ENCODE measurements around the gene SDC3. TPM values are rescaled to one million over a fixed set of nuclear protein-coding genes. Genes with fewer than 3 reads are reported as not detected.
"Not testable (repeated sequence)": the region's sequence is repeated elsewhere in the genome, so short reads cannot be mapped to it uniquely, and the experiment has no call there.

The SDC3 gene, protein sequence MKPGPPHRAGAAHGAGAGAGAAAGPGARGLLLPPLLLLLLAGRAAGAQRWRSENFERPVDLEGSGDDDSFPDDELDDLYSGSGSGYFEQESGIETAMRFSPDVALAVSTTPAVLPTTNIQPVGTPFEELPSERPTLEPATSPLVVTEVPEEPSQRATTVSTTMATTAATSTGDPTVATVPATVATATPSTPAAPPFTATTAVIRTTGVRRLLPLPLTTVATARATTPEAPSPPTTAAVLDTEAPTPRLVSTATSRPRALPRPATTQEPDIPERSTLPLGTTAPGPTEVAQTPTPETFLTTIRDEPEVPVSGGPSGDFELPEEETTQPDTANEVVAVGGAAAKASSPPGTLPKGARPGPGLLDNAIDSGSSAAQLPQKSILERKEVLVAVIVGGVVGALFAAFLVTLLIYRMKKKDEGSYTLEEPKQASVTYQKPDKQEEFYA
- 66.1 TPM for total RNA-seq

DNA sequence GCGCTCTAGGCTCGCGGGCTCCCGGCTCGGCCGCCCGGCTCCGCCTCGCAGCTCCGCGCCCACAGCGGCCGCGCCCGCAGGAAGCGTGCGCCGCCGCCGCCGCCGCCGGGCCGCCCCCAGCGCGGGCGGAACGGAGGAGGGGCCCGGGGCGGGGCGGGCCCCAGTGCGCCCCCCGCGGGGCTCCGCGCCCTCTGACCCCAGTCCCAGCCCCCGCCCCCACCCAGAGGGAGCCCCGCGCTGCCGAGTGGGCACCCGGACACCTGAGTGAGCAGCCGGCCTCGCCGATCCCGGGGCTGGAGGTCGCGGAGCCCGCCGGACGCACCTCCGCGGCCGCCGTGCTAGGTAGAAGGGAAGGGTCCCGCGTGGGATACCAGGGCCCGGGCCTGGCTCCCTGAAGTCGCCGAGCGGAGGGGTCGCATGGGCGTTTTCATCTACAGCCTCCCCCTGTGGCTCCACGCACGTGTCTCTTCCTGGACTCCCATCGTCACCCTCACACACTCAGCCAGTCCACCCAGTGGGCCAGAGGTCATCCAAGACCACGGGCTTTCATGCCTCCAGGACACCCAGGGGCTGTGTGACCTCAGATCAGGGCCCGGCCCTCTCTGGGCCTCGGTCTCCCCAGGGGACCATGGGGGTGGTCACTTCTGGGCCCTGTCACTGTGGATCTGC is at the start of gene SDC3:
Gene SDC3 (minus strand): TSS at position 63 of the 669 bp plus-strand sequence. CDS start 172 bp downstream, outside the sequence.
- no peak for DNase-seq

DNA sequence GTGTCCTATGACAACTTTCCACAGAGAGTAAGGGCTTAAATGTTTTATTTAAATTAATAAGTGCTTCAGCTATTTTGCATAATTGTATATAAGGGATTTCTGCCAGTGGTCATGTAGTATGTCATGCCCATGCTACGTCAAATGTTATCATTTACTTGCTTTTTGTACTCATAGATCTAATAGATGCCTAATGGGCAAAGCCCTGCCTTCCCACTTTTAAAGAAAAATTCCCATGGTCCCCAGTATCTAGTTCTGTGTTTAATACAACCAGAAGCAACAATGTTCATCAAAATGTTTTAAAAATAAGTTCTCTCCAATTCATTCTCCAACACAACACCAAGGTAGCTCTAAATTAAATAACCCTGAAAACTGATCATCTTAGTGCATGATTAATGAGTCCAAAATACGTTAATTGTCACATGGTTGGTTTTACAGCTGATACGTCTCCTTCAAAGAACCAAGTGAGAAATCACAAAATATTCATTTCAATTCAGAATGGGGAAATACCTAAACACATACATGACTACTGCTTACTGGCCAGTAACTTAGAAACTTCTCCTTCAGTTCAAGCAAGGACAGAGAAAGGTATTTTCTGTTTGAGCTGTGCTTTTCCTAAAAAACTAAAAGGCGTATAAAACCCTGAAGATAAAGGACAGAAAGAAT is 49.1 kb upstream of the SDC3 start:
- no peak for DNase-seq

DNA sequence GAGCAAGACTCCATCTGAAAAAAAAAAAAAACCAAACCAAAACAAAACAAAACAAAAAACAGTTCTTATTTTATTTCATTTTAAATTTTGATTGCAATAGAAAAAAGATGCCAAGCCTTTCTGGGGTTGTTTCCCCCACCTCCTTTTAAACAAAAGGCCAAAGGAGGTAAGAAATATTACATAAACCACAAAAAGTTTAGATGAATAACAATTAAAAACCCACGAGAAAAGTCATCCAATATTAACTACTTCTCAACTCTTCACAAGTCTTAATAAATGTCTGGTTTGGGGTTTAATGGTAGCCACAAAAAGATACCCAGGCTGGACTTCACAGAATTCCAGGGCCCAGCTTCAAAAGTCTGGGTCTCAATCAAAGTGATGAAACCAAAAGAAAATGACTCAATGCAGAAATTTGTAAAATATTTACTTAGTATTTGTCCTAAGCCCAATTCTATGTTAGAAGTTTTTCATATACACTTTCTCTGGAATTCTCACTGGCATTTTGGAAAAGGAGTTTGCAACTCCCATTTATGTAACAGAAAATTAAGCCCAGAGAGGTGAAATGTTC is 47.0 kb upstream of the SDC3 start:
- DNase-seq = no peak

DNA sequence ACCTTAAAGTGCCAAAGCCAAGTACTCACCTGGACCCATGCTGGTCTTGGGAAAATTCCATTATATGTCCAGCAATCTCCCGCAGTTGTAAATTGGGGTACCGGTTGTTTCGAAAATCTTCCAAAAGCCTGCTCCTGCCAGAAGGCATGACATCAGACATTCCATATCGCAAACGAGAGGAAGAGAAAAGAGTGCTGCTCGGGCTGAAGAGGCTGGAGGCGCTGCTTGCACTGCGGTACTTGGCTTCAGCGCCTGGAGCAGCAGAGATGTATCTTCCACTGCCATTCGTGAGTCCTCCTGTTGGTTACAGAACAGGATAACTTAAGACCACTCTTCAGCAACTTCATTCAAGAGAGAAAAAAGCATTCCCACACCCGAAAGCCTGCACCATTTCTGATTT is 45.1 kb upstream of the SDC3 start:
- DNase-seq = no peak

DNA sequence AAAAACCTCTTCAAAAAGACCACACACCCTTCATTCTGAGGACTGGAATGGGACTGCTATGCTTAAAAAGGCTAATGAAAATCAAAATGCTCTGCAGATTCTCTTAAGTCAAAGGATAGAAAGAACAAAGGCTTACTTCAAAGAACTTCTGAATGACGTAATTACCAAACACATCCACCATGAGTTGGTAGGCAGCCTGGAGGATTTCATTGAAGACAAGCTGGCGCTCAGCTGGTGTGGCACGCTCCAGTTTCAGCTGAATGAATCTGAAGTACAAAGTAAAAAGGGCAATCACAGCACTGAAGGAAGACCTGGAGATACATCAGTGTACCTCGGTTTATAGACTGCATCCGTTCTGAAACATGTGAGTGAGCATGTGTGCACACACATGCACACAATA is 43.5 kb upstream of the SDC3 start:
- DNase-seq = no peak

DNA sequence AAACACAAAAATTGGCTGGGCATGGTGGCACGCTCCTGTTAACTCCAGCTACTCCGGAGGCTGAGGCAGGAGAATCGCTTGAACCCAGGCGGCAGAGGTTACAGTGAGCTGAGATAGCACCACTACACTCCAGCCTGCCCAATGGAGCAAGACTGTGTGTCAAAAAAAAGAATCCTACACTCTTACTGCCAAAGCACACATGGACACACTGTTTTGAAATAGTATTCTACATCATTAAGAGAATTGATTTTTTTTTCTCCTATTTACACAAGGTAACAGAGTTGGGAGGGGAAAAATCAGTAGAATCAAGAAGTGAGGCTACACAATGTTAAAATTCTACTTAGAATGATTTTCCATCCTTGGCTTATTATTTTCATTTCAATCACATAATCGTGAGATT is 42.1 kb upstream of the SDC3 start:
- DNase-seq = no peak

DNA sequence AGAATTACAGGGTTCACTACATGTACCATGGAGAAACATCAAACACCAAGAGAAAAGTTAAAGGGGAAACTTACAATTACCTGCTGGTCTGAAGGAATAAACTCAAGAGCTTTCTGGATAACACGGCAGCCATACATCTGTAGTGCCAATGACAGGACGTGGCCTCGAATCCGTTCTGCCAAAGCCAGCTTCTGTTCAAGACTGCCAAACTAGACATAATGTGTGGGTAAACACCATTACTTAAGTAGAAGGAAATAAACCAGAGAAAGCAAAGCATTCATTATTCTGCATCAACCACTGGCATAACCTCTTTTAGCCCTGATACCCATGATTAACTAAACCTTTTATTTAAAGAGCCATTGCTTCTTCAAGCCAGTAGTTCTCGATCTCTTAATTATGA is 41.5 kb upstream of the SDC3 start:
- DNase-seq = no peak

DNA sequence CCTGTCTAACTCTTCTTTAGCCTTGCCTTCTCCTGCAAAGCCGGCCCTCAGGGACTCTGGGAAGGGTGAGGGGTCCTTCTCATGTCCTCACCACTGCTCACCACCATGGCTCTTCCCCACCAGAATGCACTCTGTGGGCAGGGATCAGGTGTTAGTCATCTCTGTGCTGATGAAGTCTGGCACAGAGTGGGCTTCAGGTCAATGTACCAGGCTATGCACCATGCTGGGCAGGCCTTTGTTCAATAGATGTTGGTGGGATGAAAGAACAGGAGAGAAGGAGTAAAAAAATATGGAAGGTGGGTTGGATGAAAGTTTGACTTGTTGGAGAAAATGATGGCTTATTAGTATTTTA is 40.9 kb upstream of the SDC3 start:
- not testable (repeated sequence) for DNase-seq

DNA sequence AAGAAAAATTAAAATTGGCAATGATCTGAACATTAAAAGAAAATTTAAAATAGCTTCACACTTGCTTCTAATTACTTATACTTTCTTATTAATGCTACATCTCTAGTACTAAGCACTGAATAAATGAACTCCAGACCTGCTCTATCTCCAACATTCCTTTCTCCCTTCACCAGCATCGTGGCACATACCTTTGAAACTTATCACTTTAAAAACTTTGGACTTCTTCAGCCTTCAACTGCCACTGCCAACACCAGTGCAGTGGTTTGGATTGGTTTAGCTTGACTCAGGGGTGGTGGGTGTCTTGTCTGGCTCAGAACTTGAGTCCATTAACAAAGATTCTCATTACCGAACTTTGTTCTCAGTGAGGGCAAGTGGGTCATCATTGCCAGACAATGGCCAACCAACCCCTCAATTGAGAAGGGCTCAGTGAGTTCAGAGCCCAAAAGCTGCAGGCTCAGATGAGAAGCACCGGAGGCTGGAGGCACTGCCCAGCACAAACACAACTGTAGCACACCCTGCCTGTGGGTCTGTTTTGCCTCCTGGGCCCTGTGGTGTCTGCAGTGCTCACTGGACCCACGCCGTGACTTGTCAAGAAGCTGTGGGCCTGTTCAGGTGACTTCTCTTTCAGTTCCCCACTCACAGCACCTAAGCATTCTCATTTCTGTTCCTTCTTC is 40.4 kb upstream of the SDC3 start:
- not testable (repeated sequence) for DNase-seq

DNA sequence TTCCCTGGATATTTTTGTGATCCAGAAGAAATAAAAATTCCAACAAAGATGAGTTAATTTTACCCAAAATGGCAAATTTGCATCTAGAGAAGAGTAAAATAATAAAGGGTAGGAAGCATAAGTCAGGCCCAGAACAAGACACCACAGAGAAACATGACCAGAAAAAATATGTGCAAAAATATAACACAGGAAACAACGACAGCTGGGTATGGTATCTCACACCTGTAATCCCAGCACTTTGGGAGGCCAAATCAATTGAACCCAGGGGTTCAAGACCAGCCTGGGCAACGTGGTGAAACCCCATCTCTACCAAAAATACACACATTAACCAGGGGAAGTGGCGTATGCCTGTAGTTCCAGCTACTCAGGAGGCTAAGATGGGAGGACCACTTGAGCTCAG is 39.7 kb upstream of the SDC3 start:
- DNase-seq = no peak

DNA sequence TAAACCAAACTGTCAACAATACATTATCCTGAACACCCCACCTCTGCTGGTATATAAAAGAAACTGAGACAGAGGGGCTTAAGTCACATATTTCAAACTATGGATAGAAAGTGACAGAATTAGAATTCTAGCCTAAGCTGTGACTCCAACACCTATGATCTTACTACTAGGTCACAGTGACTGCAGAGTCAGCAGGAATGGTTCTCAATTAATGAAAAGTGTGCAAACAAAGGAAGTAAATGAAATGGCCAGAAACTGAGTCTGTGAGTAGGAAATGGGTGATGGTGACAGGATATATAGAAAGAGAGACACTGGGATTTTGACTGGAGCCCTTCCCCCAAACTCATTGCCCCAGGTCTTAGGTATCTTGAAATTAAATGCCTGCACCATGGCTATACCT is 38.7 kb upstream of the SDC3 start:
- no peak for DNase-seq

DNA sequence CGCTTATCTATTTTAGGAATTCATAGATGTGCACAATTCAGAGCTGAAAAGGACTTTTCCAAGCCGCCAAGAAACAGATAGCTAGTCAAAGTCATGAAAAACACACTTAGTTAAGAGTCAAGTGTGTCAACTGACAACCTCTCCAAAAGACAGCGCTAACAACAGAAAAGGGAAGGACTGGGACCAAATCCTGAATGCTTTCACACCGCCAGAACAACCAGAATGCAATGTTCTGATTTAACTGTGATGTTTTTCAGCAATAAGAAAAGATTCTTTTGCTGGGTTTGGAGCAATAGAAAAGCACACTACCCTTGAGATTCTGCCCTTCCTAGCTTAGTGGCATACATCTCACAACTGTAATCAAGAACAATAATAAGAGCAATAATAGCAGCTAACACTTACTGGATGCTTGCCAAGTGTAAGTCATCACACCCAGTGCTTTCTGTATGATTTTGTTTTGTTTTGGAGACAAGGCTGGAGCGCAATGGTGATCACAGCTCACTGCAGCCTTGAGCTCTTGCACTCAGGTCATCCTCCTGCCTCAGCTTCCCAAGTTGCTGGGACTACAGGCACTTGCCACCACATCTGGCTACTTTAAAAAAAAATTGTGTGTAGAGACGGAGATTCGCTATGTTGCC is 33.9 kb upstream of the SDC3 start:
- no peak for DNase-seq

DNA sequence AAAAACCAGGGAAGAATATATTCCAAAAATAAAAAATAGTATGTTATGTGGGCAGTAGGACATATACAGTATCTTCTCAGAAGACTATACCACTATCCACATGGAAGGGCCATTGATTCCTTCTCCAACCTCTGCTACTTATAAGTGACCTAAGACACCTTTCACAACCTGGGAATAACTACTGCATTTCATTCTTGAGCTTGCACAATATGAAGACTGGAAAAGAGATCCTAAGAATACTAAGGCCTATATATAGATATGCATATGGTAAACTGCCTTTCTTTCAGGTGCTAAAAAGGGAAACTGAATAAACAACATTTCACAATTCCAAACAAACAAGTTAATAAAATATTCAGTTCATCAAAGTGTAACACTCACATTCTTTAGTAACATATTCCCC is 32.0 kb upstream of the SDC3 start:
- no peak for DNase-seq

DNA sequence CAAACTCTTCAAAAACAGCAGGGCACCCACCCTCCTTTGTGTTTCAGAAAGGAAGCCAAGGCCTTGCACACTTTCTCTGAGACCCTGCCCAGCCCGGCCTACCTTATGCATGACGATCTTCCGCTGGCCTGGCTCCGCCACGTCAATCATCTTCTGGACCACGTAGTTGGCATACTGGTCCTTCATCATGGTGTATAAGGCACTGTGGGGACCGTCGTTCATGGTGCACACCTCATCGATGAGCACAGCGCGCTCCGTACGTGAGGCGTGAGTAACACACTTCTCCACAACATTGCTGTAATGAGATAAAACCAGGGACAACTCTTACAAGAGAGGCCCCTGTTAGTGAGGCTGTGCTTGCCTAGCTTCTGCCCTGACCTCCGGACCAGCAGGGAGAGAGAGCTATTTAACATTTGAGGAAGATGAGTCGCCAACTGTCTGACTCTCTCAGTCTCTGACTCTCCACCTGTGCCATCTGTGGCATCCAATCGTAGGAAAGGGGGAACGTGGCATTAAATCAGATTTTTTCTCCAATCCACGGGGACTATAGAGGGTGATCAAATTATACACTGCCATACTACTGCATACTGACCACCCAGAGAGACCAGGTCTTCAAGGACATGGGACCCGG is 28.1 kb upstream of the SDC3 start:
- DNase-seq = no peak

DNA sequence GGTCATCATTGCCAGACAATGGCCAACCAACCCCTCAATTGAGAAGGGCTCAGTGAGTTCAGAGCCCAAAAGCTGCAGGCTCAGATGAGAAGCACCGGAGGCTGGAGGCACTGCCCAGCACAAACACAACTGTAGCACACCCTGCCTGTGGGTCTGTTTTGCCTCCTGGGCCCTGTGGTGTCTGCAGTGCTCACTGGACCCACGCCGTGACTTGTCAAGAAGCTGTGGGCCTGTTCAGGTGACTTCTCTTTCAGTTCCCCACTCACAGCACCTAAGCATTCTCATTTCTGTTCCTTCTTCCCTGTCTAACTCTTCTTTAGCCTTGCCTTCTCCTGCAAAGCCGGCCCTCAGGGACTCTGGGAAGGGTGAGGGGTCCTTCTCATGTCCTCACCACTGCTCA is 27.2 kb upstream of the SDC3 start:
- DNase-seq = not testable (repeated sequence)

DNA sequence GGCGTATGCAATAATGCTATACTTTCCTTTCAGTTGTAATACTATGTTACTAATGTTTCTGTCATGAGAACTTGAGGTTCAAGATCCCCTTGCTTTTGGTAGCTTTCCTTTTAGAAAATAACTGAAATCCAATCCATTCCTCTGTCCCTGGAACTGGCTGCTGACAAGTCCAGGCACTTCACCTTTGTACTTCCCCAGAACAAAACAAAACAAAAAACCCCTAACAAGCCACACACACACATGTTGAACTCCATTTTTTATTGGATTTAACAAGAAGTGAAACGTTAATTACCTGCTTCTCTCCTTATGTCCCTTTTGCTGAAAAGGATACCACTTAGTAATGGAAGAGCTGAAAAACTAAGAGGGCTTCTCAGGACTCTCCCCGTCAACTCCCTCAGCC is 26.1 kb upstream of the SDC3 start:
- no peak for DNase-seq

DNA sequence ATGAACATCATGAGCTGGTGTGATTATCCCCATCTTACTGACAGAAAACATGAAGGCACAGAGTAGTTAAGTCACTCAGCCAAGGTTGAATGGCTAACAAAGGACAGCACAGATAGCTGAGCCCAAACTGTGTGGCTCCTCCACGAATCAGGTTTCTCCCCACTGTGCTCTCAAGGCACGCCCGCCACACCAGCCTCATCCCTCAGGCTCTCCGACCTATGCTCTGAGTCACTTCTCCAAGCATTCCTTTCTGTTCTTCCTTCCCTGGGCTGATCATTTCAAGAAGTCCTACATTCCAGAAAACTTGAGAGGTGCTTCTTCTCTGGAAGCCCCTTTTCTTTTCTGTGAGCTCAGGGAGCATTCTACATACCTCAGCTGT is 25.3 kb upstream of the SDC3 start:
- DNase-seq = no peak

DNA sequence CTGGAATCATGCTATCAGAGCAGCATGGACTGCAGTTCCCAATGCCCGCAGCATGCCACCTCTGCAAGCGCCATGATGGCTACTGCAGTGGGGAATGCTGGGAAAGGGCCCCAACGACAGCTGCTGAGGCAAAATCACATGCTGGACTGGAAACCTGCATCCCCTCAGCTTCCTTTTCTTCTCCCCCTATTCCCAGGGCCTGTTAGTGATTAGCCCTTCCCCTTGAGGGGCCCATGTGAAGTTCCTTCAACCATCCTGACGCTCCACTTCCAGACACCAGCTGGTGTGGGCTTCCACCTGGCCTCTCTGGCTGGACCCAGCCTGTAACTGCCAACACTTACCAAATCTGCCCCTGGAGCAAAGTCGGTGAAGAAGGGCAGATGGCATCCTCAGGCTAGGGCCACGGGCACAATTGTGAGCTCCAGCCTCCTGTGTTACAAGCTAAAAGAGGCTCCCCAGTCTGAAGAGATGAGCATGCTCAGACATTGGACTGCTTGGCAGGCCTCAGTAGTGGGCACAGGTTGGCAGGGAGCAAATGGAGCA is 22.1 kb upstream of the SDC3 start:
- DNase-seq = no peak

DNA sequence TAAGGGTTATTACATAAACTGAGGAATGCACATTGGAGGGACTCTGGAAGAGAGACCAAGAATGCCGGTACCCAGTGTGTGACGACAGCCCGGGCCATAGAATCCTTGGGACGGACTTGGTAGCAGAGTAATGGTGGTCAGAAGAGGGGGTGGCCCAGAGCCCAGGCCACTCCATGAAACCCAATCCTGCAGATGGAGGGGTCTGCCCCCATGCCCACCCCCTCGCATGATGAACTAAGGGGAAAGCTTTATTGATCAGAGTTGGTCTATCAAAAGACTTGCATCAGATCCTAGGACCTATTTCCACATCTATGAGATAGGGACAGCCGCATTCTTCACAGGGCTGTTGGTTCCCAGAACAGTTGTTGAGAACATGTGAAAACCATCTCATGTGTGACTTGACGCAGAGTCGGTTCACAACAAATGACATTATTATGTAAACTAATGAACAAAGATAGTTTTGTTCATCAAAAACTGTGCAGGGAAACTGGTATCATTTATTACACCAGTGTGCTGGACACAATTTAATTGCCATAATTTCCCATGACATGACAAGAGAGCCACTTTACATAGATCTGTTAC is 21.5 kb upstream of the SDC3 start:
- no peak for DNase-seq

DNA sequence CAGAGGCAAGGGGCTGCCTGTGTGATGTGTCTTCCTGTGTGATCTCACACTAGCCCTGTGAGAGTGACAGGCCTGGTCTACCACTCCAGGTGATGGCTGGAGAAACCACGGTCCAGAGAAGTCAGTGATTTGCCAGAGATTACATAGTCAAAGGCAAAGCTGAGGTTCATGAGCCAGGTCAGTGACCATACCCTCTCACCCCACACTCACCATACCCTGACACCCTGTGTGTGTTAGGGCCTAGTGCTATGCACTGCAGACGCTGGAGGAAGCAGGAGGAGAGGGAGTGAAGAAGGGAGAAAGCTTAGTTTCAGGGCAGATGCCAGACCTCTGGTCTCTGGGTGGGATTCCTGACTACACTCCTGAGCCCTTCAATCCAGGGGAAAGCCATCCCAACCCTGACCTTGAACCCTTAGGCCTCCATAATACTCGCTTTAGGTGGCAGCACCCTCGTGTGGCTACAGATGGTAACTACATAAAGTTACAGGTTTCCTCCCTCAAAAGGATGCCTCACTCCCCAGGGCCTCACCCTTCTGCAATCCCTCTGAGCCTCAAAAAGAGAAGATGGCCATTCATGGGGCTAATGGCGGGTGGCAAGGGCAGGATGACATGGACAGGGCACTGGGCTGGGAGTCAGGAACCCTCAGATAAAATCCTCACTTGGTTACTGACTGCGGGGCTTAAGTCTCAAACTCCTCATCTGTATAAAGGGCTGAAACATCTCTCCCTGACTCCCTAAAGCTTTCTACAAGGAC is 20.8 kb upstream of the SDC3 start:
- no peak for DNase-seq
